Activated T-cell treated with anti-CD3 and anti-CD28 coated beads for 24 hours (primary cell): ENCODE data around the gene FDPS.
"Not testable (repeated sequence)": the region's sequence is repeated elsewhere in the genome, so short reads cannot be mapped to it uniquely, and the experiment has no call there.

ENCODE experiments used
- DNase-seq: peaks from one replicate; pipeline ENCODE4 v3.0.0-alpha.2; 2020; ENCODE audit warnings: low read depth

Gene FDPS

DNA sequence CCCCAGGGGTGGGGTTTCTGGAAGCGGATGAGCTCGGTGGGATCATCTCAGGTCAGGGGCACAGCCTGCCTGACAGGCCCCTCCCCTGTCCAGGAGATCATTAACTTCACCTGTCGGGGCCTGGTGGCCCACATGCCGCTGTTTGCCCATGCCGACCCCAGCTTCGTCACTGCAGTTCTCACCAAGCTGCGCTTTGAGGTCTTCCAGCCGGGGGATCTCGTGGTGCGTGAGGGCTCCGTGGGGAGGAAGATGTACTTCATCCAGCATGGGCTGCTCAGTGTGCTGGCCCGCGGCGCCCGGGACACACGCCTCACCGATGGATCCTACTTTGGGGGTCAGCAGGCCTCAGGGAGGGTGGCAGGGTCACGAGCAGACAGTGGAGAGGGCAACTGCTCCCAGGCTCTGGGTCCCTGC lies 23.0 kb upstream of the FDPS start:
- DNase-seq = no peak

DNA sequence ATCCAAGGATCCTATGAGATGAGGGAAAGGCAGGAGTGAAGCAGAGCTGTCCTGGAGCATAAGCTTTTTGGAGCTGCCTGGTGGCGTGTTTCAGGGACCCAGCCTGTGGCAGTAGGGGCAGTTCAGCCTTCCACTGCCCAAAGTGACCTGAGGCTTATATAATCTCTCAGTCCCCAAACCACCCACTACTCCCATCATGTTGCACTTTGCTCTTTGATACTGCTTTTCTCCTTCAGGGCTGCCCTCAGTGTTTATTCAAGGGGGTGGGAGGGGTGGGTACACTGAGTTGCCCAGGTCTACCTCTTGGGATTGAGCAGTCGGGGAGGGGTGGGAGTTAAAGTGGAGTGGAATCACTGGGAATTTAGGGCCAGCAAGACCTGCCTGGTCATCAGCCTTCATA lies 22.1 kb upstream of the FDPS start:
- no peak for DNase-seq

DNA sequence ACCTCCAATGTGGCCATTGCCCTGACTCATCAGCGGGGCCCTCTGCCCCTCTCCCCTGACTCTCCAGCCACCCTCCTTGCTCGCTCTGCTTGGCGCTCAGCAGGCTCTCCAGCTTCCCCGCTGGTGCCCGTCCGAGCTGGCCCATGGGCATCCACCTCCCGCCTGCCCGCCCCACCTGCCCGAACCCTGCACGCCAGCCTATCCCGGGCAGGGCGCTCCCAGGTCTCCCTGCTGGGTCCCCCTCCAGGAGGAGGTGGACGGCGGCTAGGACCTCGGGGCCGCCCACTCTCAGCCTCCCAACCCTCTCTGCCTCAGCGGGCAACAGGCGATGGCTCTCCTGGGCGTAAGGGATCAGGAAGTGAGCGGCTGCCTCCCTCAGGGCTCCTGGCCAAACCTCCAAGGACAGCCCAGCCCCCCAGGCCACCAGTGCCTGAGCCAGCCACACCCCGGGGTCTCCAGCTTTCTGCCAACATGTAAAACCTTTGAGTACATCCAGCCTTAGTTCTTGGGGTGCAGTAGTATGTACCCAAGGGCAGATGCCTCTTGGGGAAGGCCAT lies 20.6 kb upstream of the FDPS start:
- no peak for DNase-seq

DNA sequence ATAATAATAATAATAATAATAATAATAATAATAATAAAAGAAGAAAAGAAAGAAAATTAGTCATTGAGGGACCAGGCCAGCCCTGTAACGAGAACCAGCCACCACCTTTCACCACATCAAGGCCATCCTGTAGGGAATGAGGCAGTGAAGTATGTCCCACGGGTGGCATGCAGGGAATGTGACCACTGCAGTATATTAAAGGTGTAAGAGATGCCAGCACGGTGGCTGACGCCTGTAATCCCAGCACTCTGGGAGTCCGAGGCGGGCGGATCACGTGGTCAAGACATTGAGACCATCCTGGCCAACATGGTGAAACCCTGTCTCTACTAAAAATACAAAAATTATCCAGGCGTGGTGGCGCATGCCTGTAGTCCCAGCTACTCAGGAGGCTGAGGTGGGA lies 17.7 kb upstream of the FDPS start:
- not testable (repeated sequence) for DNase-seq

DNA sequence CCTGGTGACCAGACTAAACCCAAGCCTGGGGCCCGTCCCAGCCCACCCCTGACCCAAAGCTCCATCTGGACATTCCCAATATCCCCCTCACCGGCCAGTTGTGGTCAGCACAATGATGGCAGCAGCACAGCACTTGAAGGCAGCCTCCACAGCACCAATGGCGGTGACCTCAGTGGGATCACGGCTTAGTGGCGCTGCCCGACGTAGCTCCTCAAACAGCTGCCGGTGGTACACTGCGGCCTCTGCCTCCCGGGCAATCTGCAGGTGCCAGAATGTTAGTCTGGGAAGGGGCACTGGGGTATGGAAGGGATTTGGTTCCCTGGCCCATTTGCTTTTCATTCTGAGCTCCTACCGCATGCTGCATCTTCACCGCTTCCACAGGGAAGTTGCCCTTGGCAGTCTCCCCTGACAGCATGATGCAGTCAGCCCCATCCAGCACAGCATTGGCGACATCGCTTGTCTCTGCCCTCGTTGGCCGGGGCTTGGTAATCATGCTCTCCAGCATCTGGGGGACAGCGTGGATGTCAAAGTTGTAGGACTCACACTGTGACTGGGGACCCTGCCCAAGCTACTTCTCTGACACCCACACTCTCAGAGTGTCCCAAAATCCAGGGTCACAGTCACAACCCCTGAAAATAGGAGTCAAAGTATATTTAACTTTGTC lies 15.4 kb upstream of the FDPS start:
- DNase-seq = no peak

DNA sequence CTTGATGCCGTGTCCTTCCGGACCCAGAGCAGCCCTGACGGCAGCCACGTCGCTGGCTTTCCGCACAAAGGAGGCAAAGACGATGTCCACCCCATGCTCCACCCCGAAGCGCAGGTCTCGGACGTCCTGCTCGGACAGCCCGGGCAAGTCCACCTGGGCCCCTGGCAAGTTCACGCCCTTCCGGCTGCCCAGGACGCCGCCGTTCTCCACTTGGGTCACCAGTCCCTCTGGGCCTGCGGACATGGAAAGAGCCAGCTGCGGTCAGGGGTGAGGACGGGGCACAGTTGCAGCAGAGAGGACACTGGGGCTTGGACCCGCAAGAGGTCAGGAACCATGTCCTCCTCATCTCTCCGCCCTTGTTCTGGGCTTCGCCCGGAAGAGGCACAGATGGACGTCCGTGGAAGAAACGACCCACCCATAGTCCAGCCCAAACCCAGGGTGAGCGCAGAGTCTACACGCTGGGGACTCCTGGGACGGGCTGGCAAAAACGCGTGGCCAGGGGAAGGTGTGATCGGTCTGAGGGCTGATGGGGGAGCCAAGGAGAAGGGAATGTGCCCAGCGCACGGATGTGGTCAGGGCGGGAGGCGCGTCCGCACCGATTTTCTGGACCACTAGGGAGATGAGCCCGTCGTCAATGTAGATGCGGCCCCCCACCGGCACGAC lies 14.0 kb upstream of the FDPS start:
- DNase-seq = no peak

DNA sequence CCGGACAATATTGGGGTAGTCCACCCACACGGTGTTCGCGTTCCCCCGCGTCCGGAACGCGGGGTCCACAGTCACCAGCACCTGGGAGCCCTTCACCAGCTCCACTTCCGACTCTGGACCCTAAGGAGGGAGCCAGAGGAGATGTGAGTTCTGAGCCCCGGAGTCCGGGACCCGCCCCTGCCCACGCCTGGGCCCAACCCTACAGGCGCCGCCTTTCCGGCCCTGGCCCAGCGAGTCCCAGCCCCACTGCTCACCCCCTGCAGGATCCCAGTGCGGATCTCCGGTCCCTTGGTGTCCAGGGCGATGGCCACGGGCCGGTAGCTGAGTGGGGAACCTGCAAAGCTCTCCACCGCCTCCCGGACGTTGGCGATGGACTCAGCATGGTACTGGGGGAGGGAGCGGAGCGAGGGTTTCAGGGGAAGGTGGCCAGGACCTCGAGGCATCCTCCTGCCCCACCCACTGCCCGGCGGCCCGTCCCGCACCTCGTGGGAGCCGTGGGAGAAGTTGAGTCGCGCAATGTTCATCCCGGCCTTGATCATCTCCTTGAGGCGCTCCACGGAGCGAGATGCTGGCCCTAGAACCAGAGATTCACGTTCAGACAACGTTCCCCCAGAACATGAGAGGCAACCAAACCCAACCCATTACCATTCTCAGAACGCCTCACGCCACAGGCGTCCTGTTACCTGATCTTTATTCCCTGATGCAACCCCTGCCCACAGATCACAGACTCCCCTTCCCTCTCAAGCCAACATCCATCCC lies 13.3 kb upstream of the FDPS start:
- DNase-seq = no peak

DNA sequence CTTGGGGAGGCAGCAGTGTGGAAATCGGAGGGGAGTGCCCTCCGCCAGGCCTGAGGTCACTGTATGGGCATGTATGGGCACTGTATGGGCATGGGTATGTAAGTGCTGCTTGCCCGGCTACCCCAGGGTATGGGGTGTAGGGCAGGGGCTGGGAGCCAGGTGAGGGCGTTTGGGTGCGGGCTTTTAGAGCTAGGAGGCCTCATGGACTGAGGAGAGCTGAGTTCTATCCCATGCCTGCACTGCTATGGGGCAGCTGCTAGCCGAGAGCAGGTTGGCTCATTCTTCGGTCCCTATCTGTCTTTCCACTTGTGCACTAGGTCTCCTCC lies 12.8 kb upstream of the FDPS start:
- DNase-seq = no peak

DNA sequence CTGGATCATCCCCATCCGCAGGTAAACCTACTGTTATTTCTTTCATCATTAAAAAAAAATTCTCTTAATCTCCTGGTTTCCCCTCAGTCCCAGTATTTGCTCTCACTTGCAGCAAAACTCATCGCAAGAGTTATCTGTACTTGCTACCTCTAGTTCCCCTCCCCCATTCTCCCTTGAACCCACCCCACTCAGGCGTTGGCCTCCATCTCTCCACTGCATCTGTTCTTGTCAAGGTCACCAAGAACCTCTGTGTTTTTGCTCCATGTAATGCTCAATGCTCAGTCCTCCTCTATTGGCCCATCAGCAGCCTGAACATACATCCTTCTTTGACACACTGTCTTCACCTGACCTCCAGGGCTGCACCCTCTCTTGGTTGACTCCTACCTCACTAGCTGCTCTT lies 12.0 kb upstream of the FDPS start:
- DNase-seq = no peak

DNA sequence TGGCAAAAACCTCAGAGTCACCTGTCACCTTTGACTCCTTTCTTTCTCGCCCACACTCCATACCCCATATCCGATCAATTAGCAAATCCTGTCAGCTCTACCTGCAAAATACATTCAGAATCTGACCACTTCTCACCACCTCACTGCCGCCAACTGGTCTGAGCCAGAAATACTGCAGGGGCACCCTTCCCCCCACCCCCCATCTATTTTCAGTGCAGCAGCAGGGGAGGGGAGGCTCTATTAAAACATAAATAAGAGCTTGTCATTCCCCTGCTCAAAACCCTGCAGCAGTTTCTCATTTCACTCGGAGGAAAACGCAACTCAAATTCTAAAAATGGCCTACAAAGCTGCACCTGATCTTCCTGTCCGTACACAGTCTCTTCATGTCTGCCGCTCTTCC lies 11.3 kb upstream of the FDPS start:
- no peak for DNase-seq

DNA sequence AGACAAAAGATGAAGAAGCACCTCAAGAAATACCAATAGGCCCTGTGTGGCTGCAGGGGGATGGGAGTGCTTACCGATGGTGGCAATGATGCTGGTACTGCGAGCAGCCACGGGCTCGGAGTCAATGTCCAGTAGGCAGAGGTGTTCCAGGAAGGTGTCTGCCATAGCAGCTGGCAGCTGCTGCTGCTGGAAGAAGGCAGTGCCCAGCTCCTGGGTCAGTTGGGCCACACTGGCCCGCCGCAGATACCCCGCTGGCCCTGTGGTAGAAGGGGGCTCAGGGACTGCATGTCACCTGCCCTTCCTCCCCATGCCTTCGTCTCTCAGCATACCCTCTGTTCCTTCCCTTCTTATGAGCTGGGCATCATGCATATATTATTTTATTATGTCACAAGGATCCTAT lies 8.6 kb upstream of the FDPS start:
- DNase-seq = no peak

DNA sequence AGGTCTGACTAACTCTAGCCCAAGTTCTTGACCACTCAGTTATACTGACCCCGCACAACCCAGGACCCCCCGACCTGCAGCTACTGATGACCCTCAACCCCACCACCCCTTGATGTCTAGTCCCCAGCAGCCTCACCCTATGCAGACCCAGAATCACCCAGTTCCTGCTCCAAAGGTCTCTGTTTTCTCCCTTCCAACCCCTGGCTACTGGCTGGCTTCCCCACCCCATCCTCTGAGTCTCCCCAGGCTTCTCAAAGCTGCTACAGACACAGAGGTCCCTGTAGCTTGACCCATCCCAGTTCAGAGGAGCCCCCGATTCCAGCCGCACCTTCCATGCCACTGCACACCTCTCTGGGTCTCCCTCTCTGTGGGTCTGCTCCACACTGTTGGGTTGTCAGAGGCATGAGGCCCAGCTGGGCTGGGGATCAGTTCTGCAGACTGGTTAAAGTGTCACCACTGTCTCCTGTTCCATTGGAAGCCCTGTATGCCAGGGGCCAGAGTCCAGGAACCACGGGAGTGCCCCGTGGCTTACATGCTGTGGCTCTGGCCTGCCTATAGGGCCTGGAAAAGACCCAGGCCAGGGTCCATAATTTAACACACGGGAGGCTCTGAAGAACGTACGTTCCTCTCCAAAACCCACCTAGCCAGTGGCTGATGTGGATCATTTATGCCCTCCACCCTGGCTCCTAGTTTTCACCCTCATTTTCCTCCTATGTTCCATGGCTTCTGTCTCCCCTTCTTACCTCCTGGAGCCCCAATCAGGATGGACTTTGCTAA lies 7.9 kb upstream of the FDPS start:
- DNase-seq = no peak

DNA sequence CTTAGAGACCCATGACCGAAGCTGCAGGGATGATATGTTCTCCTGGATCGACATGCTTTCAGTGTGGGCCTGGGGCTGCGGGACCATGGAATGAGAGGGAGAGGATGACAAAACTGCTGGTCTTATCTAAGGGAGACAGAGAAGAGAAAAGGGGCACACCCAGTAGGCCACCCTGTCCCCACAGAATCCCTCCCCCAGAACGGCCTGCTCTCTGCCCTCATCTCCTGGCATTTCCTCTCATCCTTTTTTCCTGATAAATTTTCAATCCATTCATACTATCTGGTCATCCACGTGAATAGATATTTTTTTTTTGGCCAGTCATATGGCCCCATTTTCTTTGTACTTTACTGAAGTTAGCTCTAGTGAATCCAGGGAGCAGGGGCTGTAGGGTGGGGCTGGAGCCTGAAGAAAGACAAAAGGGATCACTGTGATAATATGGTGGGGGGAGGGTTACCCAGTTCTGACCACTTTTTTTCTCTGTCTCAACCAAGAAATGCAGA lies 7.3 kb upstream of the FDPS start, which contains the start of gene PKLR:
Gene PKLR (minus strand): TSS at position 97 of the 500 bp plus-strand sequence. CDS start 43 bp downstream, at position 54.
- no peak for DNase-seq

DNA sequence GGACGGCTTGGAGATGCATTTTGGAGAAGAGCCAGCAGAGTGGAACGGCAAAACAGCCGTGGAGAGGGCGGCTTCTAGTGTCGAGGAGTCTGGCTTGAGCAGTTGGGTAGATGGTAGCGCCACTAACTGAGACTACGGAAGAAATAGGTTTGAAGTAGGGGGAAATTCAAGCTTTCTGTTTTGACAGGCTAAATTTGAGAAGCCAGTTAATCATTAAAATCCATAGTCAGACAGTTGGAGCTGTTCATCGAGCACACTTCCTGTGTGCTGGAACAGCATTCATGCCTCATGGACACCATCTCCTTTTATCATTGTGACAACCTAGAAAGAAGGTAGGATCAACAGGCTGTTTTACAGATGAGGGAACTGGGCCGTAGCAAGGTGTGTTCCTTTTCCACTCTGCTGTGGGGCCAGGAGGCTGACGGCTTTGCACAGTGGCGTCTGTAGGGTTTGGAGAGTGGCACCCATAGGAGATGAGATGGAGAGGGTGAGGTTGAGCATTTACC lies 4.1 kb upstream of the FDPS start:
- DNase-seq = no peak

DNA sequence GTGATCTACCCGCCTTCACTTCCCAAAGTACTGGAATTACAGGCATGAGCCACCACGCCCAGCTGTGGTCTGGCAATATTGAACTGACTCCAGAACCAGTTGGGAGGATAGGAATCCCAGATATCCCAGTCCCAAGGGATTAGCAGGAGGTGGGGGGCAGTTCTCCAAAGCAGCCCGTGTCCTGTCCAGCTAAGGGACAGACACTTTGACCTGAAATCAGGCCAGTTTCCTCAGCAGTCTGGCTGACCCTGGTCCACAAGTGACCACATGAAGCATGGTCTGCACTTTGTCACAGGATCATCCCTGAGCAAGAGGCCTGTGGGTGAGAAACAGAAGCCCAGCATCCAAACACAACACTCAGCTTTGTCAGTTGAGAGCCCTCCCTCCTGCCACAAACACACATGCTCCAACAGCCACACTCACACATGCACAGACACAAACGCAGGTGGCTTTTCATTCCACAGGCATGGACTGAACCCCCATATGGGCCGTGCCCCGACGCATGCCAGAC lies 2.7 kb upstream of the FDPS start:
- no peak for DNase-seq

DNA sequence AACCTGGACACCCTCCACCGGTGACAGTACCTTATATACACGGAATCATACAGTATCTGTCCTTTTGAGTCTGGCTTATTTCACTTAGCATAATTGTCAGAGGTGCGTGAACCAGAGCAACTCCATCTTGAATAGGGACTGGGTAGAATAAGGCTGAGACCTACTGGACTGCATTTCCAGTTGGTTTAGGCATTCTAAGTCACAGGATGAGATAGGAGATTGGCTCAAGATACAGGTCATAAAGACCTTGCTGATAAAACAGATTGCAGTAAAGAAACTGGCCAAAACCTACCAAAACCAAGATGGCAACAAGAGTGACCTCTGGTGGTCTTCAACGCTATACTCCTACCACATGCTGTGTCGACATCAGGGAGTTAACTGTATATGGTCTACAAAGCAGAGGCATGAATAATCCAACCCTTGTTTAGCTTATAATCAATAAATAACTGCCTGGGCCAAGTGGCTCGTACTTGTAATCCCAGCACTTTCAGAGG lies 1.4 kb upstream of the FDPS start:
- DNase-seq = no peak

DNA sequence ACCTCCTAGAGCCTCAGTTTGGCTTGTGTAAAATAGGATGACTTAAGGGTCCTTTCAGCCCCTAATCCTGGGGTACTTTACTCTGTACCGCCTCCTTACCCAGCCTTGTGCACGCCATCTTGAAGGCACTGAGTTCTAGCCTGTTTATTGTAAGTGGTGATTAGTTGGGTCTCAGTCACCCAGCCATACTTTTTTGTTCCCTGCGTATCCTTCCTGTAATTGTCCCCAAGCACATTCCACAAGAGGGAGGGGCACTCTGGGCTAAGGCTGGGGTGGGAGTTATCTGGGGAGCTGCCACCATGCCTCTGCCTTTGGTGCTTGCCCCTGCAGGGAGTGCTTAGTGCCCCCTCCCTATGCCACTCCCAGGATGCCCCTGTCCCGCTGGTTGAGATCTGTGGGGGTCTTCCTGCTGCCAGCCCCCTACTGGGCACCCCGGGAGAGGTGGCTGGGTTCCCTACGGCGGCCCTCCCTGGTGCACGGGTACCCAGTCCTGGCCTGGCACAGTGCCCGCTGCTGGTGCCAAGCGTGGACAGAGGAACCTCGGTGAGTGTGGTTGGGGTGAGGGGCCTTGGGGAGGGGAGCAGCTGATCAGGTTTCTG lies 856 bp downstream of the FDPS start:
- DNase-seq = no peak

DNA sequence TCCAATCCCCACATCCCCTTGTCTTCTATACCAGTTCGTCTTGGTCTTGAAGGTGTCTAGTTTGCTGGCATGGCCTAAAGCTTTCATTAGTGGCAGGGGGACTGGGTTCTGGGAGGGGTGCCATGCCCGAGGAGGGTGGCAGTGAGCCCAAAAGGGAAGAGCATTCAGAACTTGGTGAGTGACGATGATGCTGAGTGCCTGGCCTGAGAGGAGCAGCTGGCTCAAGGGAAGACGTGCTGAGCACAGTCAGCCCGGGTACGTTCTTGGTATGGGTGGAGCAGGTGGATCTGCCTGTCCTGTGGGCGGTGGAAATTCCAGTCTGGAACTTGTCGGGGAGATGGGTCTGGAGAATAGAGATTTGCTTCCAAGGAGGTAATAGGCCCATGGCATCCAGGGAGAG lies 4.6 kb downstream of the FDPS start:
- no peak for DNase-seq

DNA sequence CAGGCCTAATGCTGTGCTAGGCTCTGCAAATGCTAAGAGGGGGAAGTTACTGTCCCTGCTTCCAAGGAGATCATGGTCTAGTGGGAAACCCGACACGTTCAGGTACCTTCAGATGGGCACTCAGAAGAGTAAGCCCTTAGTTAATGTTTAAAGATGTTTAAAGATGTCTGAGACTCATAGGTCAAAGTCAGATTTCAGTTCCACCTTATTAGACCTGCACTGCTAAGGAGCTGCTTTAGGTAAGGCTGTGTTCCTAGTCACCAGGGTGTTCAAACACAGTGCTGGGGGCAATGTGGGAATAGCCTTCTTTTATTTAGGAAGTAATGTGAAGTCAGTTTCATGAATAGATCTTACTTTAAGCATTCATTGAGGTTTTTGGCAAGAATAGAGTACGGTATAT lies 8.3 kb downstream of the FDPS start:
- DNase-seq = no peak

DNA sequence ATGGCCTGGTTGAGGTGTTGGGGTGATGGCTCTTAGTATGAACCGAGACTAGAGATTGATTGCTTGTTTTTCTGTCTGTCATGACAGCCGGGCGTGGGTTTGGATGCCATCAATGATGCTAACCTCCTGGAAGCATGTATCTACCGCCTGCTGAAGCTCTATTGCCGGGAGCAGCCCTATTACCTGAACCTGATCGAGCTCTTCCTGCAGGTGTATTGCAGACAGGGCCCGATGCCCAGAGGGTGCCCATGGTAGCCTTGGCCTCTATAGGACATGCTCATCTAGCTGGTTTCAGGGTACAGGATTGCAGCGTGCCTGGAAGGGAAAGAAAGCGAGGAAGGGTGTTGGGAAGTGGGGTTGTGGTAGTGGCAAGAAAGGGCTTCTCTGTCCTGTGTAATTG lies 9.4 kb downstream of the FDPS start:
- DNase-seq = no peak

DNA sequence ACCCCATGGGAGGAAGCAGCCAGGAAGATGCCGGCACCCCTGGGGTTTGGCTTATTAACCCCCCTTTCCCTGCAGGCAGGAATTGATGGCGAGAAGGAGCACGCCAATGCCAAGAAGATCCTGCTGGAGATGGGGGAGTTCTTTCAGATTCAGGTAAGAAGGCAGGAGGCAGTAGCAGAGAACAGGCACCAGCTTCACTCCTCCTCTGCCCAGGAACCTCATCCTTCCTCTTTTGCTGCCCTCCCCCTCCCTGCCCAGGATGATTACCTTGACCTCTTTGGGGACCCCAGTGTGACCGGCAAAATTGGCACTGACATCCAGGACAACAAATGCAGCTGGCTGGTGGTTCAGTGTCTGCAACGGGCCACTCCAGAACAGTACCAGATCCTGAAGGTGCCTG lies 10.9 kb downstream of the FDPS start:
- no peak for DNase-seq
